Vagina (tissue), 2 donors: Measurements from ENCODE around the gene MSN. TPM values are rescaled to one million over a fixed set of nuclear protein-coding genes. Genes with fewer than 3 reads are reported as not detected.

Experiments
- DNase-seq, 2 donors: peaks; one replicate each; pipeline ENCODE4 v3.0.0-alpha.2; 2017; ENCODE audit errors: extremely low spot score in 2 of 2
- H3K27ac ChIP-seq: fragments of 200-600 bp; sonication (generic); one replicate; pipeline ENCODE4 v1.5.1; 2019
- H3K27me3 ChIP-seq: fragments of 200-600 bp; sonication (generic); one replicate; pipeline ENCODE4 v1.5.1; 2019
- H3K36me3 ChIP-seq, 2 donors: fragments of 200-600 bp; sonication (generic); one replicate each; pipeline ENCODE4 v1.5.1; 2017 to 2019
- H3K4me1 ChIP-seq: fragments of 200-600 bp; sonication (generic); one replicate; pipeline ENCODE4 v1.5.1; 2019
- H3K4me3 ChIP-seq, 2 donors: fragments of 200-600 bp; sonication (generic); 1 replicate in 1 of 2; 2 replicates in 1 of 2; pipeline ENCODE4 v1.5.1; 2016 to 2019
- H3K9me3 ChIP-seq: fragments of 200-600 bp; sonication (generic); one replicate; pipeline ENCODE4 v1.5.1; 2019
- CTCF ChIP-seq, 3 experiments: fragments of 450-650 bp in 2 of 3; fragments of 200-600 bp in 1 of 3; sonication (generic) in 1 of 3; IDR thresholded peaks; one replicate each; pipeline ENCODE4 v1.5.1; 2017 to 2019; ENCODE audit warnings: antibody characterized with exemption in 3 of 3, mild to moderate bottlenecking in 2 of 3, moderate library complexity in 2 of 3
- POLR2A ChIP-seq, 2 donors: fragments of 450-650 bp; IDR thresholded peaks; one replicate each; pipeline ENCODE4 v1.6.1; 2017; ENCODE audit warnings: antibody characterized with exemption in 2 of 2, mild to moderate bottlenecking in 2 of 2, moderate library complexity in 2 of 2
- POLR2AphosphoS5 ChIP-seq, 2 donors: sonication (generic); formaldehyde crosslinking; IDR thresholded peaks; one replicate each; pipeline ENCODE4 v1.9.0; 2017; ENCODE audit warnings: antibody characterized with exemption in 2 of 2, mild to moderate bottlenecking in 2 of 2, low read depth in 1 of 2; ENCODE audit not compliant: insufficient read depth in 1 of 2
- intact Hi-C: fragments of 100-400 bp; cut with DNase I; formaldehyde crosslinking; loops from one replicate; pipeline ENCODE4 v1.15.1; 2023
- total RNA-seq: library from RNA; depleted of rRNA; stranded (reverse); fragments of >200 nt; gene quantifications from one replicate; pipeline ENCODE4 v1.2.3, GENCODE V29; 2016

Gene MSN
- total RNA-seq, 1 donor from 2014 or later = 192 TPM

GRCh38 chrX:65781845-65782244 is 114.4 kb downstream of the MSN start:
- H3K4me3 ChIP-seq = no peak overlapping the region
- no peaks in the 10 kb centered on the region for H3K9me3 ChIP-seq
- no peak overlapping the region for H3K27ac ChIP-seq
- no peak for DNase-seq
- no peaks in the 10 kb centered on the region for H3K36me3 ChIP-seq
- intact Hi-C loops = no loop called here
- H3K4me1 ChIP-seq = no peaks in the 10 kb centered on the region
- H3K27me3 ChIP-seq = no peaks in the 10 kb centered on the region
- TF ChIP-seq POLR2A (IDR thresholded peaks at IDR 0.05) (no peak), POLR2AphosphoS5 (IDR thresholded peaks at IDR 0.05; ENCODE audit: insufficient read depth in 1 of 2, low read depth in 1 of 2) (no peak), CTCF (IDR thresholded peaks at IDR 0.05) (no peak)

- H3K9me3 ChIP-seq = no peaks in the 10 kb centered on the region
- DNase-seq = no peak
- intact Hi-C loops = no loop called here
- H3K4me3 ChIP-seq = no peak overlapping the region
- TF ChIP-seq CTCF (IDR thresholded peaks at IDR 0.05) (no peak), POLR2AphosphoS5 (IDR thresholded peaks at IDR 0.05; ENCODE audit: insufficient read depth in 1 of 2, low read depth in 1 of 2) (no peak), POLR2A (IDR thresholded peaks at IDR 0.05) (no peak)
- H3K27me3 ChIP-seq = no peaks in the 10 kb centered on the region
- no peaks in the 10 kb centered on the region for H3K4me1 ChIP-seq
- no peak overlapping the region for H3K27ac ChIP-seq
- no peaks in the 10 kb centered on the region for H3K36me3 ChIP-seq
Measured at GRCh38 chrX:65783746-65784145, 116.3 kb downstream of the MSN start.

Other genes with a start within 250 kb of the MSN start
- gene LAS1L, start 132.9 kb upstream of the MSN start, total RNA-seq = 17.9 TPM